IPS-18a (cell line): ENCODE results near the gene ZNF267.
"Not testable (repeated sequence)": the region's sequence is repeated elsewhere in the genome, so short reads cannot be mapped to it uniquely, and the experiment has no call there.

ENCODE experiments used
- H3K27ac ChIP-seq: one replicate; pipeline ENCODE4 v1.5.1; 2013; ENCODE audit warnings: low read length
- H3K27me3 ChIP-seq: one replicate; pipeline ENCODE4 v1.6.1; 2013; ENCODE audit warnings: mild to moderate bottlenecking, low read length; ENCODE audit not compliant: control insufficient read depth, insufficient read depth
- H3K36me3 ChIP-seq: one replicate; pipeline ENCODE4 v1.6.1; 2013; ENCODE audit warnings: low read depth, low read length; ENCODE audit not compliant: control insufficient read depth
- H3K4me1 ChIP-seq: one replicate; pipeline ENCODE4 v1.6.1; 2013; ENCODE audit warnings: low read depth, low read length; ENCODE audit not compliant: control insufficient read depth
- H3K4me3 ChIP-seq: one replicate; pipeline ENCODE4 v1.5.1; 2013; ENCODE audit warnings: low read length
- H3K9ac ChIP-seq: one replicate; pipeline ENCODE4 v1.6.1; 2013; ENCODE audit warnings: mild to moderate bottlenecking, low read length, moderate library complexity
- H3K9me3 ChIP-seq: one replicate; pipeline ENCODE4 v1.6.1; 2013; ENCODE audit warnings: low read depth, low read length; ENCODE audit not compliant: control insufficient read depth

ZNF267 gene

GRCh38 chr16:31952206-31952605 is 78.6 kb downstream of the ZNF267 start:
- H3K36me3 ChIP-seq, H3K9ac ChIP-seq, H3K27me3 ChIP-seq, H3K4me1 ChIP-seq, H3K4me3 ChIP-seq, H3K27ac ChIP-seq: not testable (repeated sequence)
- H3K9me3 ChIP-seq, result peaks cover 15% of the 10 kb centered on the region

DNA sequence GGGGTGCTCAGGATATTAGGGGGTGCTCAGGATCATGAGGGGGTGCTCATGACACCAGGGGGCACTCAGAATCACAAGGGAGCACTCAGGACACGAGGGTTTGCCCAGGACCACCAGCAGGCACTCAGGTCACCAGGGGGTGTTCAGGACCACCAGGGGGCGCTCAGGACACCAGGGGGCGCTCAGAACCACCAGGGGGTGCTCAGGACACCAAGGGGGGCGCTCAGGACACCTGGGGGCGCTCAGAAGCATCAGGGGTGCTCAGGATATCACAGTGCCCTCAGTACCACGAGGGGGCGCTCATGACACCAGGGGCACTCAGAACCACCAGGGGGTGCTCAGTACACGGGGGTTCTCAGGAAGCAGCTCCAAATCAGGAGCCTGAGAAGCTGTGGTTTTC is 82.6 kb downstream of the ZNF267 start:
- not testable (repeated sequence) for H3K36me3 ChIP-seq, H3K4me3 ChIP-seq, H3K27ac ChIP-seq, H3K9me3 ChIP-seq, H3K27me3 ChIP-seq, H3K4me1 ChIP-seq, H3K9ac ChIP-seq

GRCh38 chr16:31960186-31960910 is 86.7 kb downstream of the ZNF267 start:
- not testable (repeated sequence) for H3K9me3 ChIP-seq, H3K4me1 ChIP-seq, H3K9ac ChIP-seq, H3K36me3 ChIP-seq, H3K27ac ChIP-seq, H3K27me3 ChIP-seq, H3K4me3 ChIP-seq
